ENCODE measurements around the gene DLGAP1.

DLGAP1 gene

DNA sequence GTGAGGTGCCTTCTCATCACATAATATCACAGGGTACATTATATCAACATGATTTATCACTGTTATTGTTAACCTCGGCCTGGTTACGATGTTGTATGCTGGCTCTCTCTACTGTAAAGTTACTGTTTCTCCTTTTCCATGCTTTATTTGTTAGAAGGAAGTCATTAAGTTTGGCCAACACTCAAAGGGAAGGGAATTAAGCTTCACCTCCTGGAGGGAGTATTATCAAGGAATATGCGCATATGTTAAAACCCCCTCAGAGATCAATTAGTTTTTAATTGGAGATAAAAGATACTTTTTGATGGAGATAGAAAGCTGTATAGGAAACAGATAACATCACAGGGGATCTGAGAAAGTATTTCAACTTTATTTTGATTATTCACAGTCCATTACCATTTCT is 221.6 kb downstream of the DLGAP1 start:
- Mint-ChIP-seq H3K4me3 (no peak overlapping the region), H3K27me3 (ENCODE audit: low read depth) (no peaks in the 10 kb centered on the region), H3K27ac (no peak overlapping the region), H3K36me3 (ENCODE audit: low read depth) (no peaks in the 10 kb centered on the region), H3K9me3 (peaks cover 3% of the 10 kb centered on the region), H3K4me1 (ENCODE audit: low read depth) (no peaks in the 10 kb centered on the region)
- no peak for DNase-seq (ENCODE audit: low spot score)

DNA sequence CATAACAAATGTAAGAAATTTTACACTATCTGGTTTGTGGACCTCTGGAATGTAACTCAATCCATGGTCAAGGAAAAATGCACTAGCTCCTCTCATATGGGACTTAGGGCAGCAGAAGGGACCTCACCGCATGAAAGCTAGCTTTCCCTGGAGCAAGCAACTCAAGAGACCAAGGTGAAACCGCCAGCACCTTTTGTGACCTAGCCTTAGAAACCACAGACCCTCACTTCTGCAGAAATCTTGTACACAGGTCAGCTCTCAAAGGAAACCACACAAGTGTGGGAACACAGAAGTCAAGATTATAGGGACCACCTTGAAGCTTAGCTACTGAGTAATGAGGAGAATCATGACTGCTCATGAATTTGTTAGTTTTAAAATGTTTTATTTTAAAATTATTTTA is 222.5 kb downstream of the DLGAP1 start:
- no peak for DNase-seq (ENCODE audit: low spot score)
- H3K4me3 Mint-ChIP-seq, result no peak overlapping the region
- H3K27ac Mint-ChIP-seq, result no peak overlapping the region
- H3K36me3 Mint-ChIP-seq (ENCODE audit: low read depth), result no peaks in the 10 kb centered on the region
- peaks cover 3% of the 10 kb centered on the region for H3K9me3 Mint-ChIP-seq
- no peaks in the 10 kb centered on the region for H3K4me1 Mint-ChIP-seq (ENCODE audit: low read depth)
- no peaks in the 10 kb centered on the region for H3K27me3 Mint-ChIP-seq (ENCODE audit: low read depth)

DNA sequence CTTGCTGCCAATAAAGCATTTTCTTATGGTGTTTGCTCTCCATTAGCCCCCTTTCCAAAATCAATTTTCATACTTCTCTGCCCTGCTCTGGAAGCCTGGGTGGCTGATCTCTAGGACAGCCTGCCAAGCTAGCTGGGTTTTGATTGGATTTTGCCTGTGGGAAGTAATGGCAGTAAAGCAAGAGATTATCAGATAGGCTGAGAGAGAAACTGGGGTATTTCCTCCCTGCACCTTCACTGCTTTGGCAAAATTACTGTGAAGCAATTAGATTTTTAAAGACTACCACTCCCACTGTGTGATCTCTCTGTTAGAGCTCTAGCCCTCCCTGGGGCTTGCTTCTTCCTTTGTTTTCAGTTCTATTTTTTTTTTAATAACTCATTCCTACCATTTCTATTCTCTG is 223.8 kb downstream of the DLGAP1 start:
- no peak for DNase-seq (ENCODE audit: low spot score)
- Mint-ChIP-seq H3K4me3 (no peak overlapping the region), H3K27me3 (ENCODE audit: low read depth) (no peaks in the 10 kb centered on the region)

DNA sequence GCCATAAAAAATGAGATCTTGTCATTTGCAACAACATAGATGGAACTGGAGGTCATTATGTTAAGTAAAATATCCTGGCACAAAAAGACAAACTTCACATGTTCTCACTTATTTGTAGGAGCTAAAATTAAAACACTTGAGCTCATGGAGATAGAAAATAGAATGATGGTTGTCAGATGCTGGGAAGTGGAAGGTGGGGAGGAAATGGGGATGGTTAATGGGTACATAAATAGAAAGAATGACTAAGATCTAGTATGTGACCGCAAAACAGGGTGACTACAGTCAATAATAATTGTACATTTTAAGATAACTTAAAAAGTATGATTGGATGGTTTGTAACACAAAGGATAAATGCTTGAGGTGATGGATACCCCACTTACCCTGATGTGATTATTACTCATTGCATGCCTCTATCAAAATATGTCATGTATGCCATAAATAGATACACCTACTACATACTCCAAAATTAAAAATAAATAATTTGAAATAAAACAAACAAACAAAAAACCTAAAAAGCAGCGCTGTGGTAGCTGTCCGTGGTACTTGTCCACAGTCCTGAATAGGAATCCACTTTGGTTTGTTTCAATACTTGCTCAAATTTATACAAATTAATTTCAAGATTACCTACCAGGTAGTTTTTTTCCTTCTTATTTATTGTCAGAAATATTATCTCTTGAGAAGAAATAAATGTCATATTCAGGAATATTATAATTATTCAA is 224.5 kb downstream of the DLGAP1 start:
- Mint-ChIP-seq H3K27me3 (ENCODE audit: low read depth) (no peaks in the 10 kb centered on the region), H3K36me3 (ENCODE audit: low read depth) (no peaks in the 10 kb centered on the region), H3K4me3 (no peak overlapping the region), H3K9me3 (peaks cover 3% of the 10 kb centered on the region), H3K27ac (no peak overlapping the region), H3K4me1 (ENCODE audit: low read depth) (no peaks in the 10 kb centered on the region)
- DNase-seq (ENCODE audit: low spot score), result no peak

More for the DNA sequence above, 223.8 kb downstream of the DLGAP1 start:
- H3K4me1 Mint-ChIP-seq (ENCODE audit: low read depth), result no peaks in the 10 kb centered on the region
- H3K36me3 Mint-ChIP-seq (ENCODE audit: low read depth), result no peaks in the 10 kb centered on the region
- peaks cover 3% of the 10 kb centered on the region for H3K9me3 Mint-ChIP-seq
- H3K27ac Mint-ChIP-seq, result no peak overlapping the region

DNA sequence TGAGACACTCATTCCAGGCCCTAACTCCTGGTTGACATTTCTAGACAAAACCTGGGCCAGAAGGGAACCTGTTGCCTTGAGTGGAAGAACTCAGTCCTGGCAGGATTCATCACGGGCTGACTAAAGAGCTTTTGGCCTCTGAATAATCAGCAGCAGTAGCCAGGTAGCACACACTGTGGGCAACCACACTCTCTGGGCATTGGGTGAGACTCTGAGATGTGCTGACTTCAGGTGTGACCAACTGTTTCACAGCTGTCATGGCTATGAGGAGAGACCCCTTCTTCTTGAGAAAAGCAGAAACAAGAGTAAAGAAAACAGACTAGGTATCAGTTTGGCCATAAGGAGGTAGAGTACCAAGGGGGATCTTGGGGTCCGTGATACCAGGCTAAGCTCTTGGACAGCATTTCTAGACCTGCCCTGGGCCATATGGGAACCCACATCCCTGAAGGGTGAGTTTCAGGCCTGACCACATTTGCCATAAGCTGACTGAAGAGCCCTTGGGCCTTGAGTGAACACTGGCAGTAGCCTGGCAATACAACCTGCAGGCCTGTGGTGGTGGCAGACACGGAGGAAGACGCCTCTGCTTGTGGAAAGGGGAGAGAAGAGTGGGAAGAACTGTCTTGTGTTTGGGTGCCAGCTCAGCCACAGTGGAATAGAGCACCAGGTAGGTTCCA is 230.9 kb downstream of the DLGAP1 start:
- DNase-seq (ENCODE audit: low spot score), result no peak
- Mint-ChIP-seq H3K27me3 (ENCODE audit: low read depth) (no peaks in the 10 kb centered on the region), H3K4me3 (no peak overlapping the region), H3K27ac (no peak overlapping the region), H3K4me1 (ENCODE audit: low read depth) (no peaks in the 10 kb centered on the region), H3K36me3 (ENCODE audit: low read depth) (no peaks in the 10 kb centered on the region), H3K9me3 (peaks cover 5% of the 10 kb centered on the region)

DNA sequence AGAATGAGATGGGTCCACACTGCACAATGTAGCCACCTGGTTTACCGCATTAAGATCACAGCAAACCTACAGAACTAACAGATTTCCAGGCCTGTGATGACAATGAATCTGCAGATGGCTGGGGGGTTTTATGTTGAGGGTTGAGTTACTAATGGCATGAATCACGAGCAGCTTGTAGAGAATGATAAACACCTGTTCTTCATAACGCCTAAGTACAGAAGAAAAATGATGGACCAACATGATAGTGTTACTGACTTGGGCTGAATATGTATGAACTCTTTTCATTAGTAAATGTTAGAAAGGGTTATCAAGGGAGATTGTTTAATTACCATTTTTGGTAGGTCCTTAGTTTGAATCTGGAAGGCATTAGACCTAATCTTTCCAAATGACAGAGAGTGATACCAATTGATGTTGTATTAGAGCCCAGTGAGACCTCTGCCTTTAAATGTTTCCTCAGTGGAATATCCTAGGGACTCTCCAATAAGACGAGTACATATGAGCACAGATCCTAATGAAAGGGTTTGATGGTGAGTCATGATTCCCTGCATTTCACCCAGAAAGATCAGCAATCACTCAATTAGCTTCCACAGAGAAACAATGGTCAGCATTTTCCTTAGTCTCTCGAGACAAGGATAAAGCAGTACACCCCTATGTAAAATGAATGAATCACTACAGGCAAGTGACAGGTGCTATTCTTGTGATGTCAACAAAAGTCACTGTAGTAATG is 243.8 kb downstream of the DLGAP1 start:
- H3K27ac Mint-ChIP-seq, result no peak overlapping the region
- H3K27me3 Mint-ChIP-seq (ENCODE audit: low read depth), result no peaks in the 10 kb centered on the region
- peaks cover 4% of the 10 kb centered on the region for H3K9me3 Mint-ChIP-seq
- DNase-seq (ENCODE audit: low spot score), result no peak
- no peak overlapping the region for H3K4me3 Mint-ChIP-seq
- H3K36me3 Mint-ChIP-seq (ENCODE audit: low read depth), result no peaks in the 10 kb centered on the region
- no peaks in the 10 kb centered on the region for H3K4me1 Mint-ChIP-seq (ENCODE audit: low read depth)

DNA sequence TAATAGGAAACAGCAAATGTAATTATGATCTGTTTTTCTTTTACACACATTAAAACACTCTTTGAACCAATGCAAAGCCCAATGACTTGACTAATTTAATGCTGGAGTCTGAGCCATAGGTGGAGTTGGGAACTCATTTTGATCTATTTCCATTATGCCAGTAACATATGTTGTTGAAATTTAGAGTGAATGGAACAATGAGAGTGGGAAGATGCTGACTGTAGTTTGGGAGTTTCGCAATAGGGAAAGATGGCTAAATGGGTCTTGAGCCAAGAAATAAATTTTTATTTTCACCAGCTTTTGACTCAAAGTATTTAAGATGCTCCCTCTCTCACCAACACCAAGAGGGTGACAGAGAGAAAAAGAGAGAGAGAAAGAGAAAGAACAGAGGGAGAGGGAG is 246.7 kb downstream of the DLGAP1 start:
- Mint-ChIP-seq H3K9me3 (peaks cover 16% of the 10 kb centered on the region), H3K27ac (no peak overlapping the region), H3K36me3 (ENCODE audit: low read depth) (no peaks in the 10 kb centered on the region), H3K4me1 (ENCODE audit: low read depth) (no peaks in the 10 kb centered on the region), H3K4me3 (no peak overlapping the region), H3K27me3 (ENCODE audit: low read depth) (no peaks in the 10 kb centered on the region)
- no peak for DNase-seq (ENCODE audit: low spot score)

DNA sequence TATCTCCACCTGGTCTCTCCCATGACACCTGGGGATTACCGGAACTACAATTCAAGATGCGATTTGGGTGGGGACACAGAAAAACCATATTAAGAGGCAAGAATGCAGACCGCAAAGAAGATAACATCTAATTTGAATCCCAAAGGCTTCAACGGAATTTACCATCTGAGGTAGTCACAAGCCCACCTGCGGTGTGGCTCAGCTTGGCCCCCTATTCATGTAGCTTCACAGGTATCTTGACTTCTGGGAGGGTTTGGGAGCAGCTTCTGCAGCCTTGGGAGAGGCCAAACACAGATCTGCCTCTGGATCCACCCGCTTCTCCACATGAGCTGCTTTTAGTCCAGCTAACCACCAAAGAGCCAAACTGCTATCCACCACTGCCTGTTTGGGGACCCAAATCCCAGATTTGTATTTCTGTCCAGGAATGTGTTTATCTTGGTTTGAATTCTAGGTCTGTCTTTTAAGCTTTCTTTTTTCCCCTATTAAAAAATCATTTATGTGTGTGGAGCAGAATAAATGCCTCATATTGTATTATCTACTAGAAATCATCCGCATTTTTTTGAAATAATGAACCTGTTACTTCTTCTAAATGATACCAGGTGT is 247.6 kb downstream of the DLGAP1 start:
- H3K36me3 Mint-ChIP-seq (ENCODE audit: low read depth), result no peaks in the 10 kb centered on the region
- H3K27me3 Mint-ChIP-seq (ENCODE audit: low read depth), result no peaks in the 10 kb centered on the region
- H3K27ac Mint-ChIP-seq, result no peak overlapping the region
- no peak for DNase-seq (ENCODE audit: low spot score)
- H3K4me3 Mint-ChIP-seq, result no peak overlapping the region
- H3K9me3 Mint-ChIP-seq, result peaks cover 16% of the 10 kb centered on the region
- no peaks in the 10 kb centered on the region for H3K4me1 Mint-ChIP-seq (ENCODE audit: low read depth)

DNA sequence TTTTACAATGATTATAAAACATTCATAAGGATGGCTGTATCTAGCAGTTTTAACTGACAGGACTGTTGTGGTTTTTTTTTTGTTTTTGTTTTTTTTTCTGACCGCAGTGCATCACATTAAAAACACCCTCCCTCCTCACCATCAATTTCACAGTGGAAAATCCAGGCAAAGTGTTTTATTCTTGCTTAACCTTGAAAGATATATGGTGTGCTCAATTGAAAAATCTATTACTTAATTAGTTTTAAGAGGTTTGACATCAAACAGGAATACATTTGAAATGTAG is 250.7 kb downstream of the DLGAP1 start:
- no peak overlapping the region for H3K4me3 Mint-ChIP-seq
- H3K27me3 Mint-ChIP-seq (ENCODE audit: low read depth), result no peaks in the 10 kb centered on the region
- H3K4me1 Mint-ChIP-seq (ENCODE audit: low read depth), result no peaks in the 10 kb centered on the region
- DNase-seq (ENCODE audit: low spot score), result no peak
- H3K9me3 Mint-ChIP-seq, result peaks cover 16% of the 10 kb centered on the region
- no peaks in the 10 kb centered on the region for H3K36me3 Mint-ChIP-seq (ENCODE audit: low read depth)
- H3K27ac Mint-ChIP-seq, result no peak overlapping the region

DNA sequence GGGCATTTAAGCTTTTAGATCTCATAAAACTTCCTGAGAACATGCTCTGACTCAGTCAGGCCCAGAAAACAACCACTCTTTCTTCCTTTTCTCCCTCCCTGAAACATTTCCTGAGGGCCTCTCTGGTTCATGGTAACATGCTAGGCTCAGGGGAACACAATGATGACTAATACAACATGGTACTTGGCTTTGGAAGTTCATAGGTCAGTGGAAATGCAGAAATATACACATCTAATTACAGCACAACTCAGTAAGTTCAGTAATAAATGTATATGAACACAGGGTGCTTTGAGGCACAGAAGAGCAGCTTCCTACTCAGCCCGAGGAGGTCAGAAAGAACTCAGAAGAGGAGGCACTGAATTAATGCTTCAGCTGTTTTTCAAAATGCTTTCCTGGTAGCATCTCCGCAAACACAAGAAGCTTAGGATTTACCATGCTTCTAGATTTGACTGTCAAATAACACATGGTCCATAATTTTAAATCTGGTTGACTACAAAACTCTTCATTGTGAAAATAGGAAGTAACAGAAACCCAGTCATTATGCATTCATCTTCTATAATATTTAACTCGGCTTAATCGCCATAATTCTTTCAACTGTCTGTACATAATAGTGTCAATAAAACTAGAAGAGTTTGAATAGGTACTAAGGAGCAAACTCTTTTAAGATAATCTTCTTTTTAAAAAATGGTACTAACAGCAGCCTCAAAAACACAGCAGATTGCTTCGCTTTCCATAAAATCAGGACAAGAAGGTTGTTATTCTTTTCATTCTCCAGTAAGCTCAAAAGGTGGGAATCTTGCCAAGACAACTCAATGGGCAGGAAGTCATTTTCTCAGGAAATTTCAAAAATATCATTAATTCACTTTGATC is 251.3 kb downstream of the DLGAP1 start:
- no peak for DNase-seq (ENCODE audit: low spot score)
- Mint-ChIP-seq H3K36me3 (ENCODE audit: low read depth) (no peaks in the 10 kb centered on the region), H3K9me3 (peaks cover 16% of the 10 kb centered on the region), H3K27ac (no peak overlapping the region), H3K4me1 (ENCODE audit: low read depth) (no peaks in the 10 kb centered on the region), H3K27me3 (ENCODE audit: low read depth) (no peaks in the 10 kb centered on the region), H3K4me3 (no peak overlapping the region)

DNA sequence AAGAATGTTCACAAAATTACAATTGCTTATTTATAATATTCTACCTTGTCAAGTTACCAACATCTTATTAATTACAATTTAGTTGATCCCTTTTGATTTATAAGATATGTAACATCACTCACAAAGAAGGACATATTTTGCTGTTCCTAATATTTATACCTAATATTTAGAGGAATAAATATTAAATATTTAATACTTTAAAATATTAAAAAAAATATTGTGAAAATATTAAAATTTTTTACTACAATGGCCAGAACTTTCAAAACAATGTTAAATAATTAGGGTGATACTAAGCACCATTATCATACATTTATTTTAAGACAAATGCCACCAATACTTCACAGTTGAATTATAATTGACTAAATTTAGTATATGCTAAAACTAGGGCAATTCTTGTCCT is 254.7 kb downstream of the DLGAP1 start:
- H3K9me3 Mint-ChIP-seq, result peaks cover 8% of the 10 kb centered on the region
- no peaks in the 10 kb centered on the region for H3K27me3 Mint-ChIP-seq (ENCODE audit: low read depth)
- no peaks in the 10 kb centered on the region for H3K36me3 Mint-ChIP-seq (ENCODE audit: low read depth)
- no peak overlapping the region for H3K4me3 Mint-ChIP-seq
- H3K4me1 Mint-ChIP-seq (ENCODE audit: low read depth), result no peaks in the 10 kb centered on the region
- no peak overlapping the region for H3K27ac Mint-ChIP-seq
- DNase-seq (ENCODE audit: low spot score), result no peak

DNA sequence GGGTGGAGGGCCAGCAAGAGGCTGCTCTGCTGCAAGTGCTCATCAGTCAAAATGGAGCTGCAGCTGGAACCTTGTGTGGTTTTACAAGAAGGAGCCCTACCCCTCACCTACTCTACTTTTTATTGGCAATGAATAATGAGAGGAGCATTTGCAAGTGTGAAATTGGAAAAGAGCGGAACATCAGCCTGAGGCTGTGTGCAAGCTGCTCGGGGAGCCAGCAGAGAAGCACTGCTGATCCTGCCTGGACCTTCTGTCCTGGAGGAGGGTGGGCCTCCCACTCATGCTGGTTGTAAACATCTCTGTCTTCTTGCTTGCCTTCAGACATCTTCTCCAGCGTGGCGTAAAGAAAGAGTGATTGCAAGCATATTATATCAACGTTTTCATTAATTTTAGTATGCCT is 256.2 kb downstream of the DLGAP1 start:
- no peak overlapping the region for H3K4me3 Mint-ChIP-seq
- H3K27me3 Mint-ChIP-seq (ENCODE audit: low read depth), result no peaks in the 10 kb centered on the region
- DNase-seq (ENCODE audit: low spot score), result no peak
- no peaks in the 10 kb centered on the region for H3K9me3 Mint-ChIP-seq
- no peaks in the 10 kb centered on the region for H3K36me3 Mint-ChIP-seq (ENCODE audit: low read depth)
- H3K4me1 Mint-ChIP-seq (ENCODE audit: low read depth), result no peaks in the 10 kb centered on the region
- H3K27ac Mint-ChIP-seq, result no peak overlapping the region

DNA sequence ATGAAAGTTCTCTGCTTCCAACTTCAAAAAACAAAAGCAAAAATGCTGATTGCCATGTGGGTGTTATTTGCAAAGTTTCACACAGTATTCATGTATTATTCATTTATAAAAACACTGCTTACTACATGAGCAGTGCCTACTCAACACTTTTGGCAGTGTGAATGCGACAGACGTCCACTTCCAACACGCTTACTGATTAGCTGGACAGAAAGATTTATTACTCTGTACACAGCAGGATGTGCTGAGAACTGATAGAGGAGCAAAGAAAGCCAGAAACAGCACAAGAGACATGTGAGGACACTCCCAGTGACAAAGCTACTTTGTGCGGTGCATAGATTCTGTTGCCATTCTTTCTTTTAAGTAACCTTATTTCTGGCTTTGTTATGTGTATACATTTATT is 258.8 kb downstream of the DLGAP1 start:
- H3K27ac Mint-ChIP-seq, result no peak overlapping the region
- H3K4me1 Mint-ChIP-seq (ENCODE audit: low read depth), result no peaks in the 10 kb centered on the region
- no peaks in the 10 kb centered on the region for H3K27me3 Mint-ChIP-seq (ENCODE audit: low read depth)
- no peak overlapping the region for H3K4me3 Mint-ChIP-seq
- no peaks in the 10 kb centered on the region for H3K36me3 Mint-ChIP-seq (ENCODE audit: low read depth)
- DNase-seq (ENCODE audit: low spot score), result no peak
- no peaks in the 10 kb centered on the region for H3K9me3 Mint-ChIP-seq
